Transverse colon (tissue), 4 donors: ENCODE data around the gene KCNJ14. TPM values are rescaled to one million over a fixed set of nuclear protein-coding genes. Genes with fewer than 3 reads are reported as not detected.

Source experiments
- DNase-seq: peaks from one replicate; pipeline ENCODE4 v3.0.0-alpha.2; 2019
- H3K27ac ChIP-seq, 4 donors: fragments of 200-600 bp; sonication (generic); 2 replicates each; pipeline ENCODE4 v1.5.1; 2016 to 2018; ENCODE audit warnings: inconsistent platforms in 4 of 4
- H3K27me3 ChIP-seq: fragments of 200-600 bp; sonication (generic); 2 replicates; pipeline ENCODE4 v1.5.1; 2017; ENCODE audit warnings: inconsistent platforms
- H3K36me3 ChIP-seq, 4 donors: fragments of 200-600 bp; sonication (generic); 2 replicates each; pipeline ENCODE4 v1.5.1; 2017 to 2019; ENCODE audit warnings: inconsistent platforms in 4 of 4
- H3K4me1 ChIP-seq, 4 donors: fragments of 200-600 bp; sonication (generic); 2 replicates each; pipeline ENCODE4 v1.5.1; 2017 to 2020; ENCODE audit warnings: inconsistent platforms in 4 of 4
- H3K4me3 ChIP-seq, 4 donors: fragments of 200-600 bp; sonication (generic); 1 replicate in 1 of 4; 2 replicates in 3 of 4; pipeline versions ENCODE4 v1.5.1 to v1.6.1; 2017 to 2019; ENCODE audit warnings: inconsistent platforms in 4 of 4
- H3K9me3 ChIP-seq, 2 donors: fragments of 200-600 bp; sonication (generic); 2 replicates each; pipeline ENCODE4 v1.5.1; 2017 to 2019; ENCODE audit warnings: inconsistent platforms in 2 of 2
- EP300 ChIP-seq: sonication (generic); formaldehyde crosslinking; IDR thresholded peaks from one replicate; pipeline ENCODE4 v1.6.1; 2017; ENCODE audit warnings: antibody characterized with exemption, low read depth
- POLR2A ChIP-seq: fragments of 450-650 bp; IDR thresholded peaks from one replicate; pipeline ENCODE4 v1.6.1; 2016; ENCODE audit warnings: antibody characterized with exemption, mild to moderate bottlenecking, moderate library complexity
- POLR2AphosphoS5 ChIP-seq, 3 donors: sonication (generic); formaldehyde crosslinking; IDR thresholded peaks; one replicate each; pipeline ENCODE4 v1.6.1; 2016; ENCODE audit warnings: antibody characterized with exemption in 3 of 3
- WGBS, 2 donors: methylation state at CpG; one replicate each; pipeline ENCODE4 v1.1.5; 2018; ENCODE audit warnings: low coverage in 1 of 2; 5-methylcytosine and 5-hydroxymethylcytosine counted together
- in situ Hi-C, 4 donors: fragments of 200-750 bp; cut with MboI; loops; one replicate each; pipeline versions ENCODE4 v1.15.0 to v1.15.1; 2017; ENCODE audit warnings: low sequenced_read_pairs in 3 of 4, low pct_ligation_motif_present in 1 of 4, low pct_unique_long_range_greater_than_20kb in 1 of 4
- intact Hi-C: fragments of 100-400 bp; cut with DNase I; formaldehyde crosslinking; loops from one replicate; pipeline ENCODE4 v1.15.1; 2023; ENCODE audit warnings: low total_unique reads
- total RNA-seq, 4 donors: library from RNA; depleted of rRNA; stranded (reverse); fragments of >200 nt; gene quantifications; one replicate each; pipeline ENCODE4 v1.1.0, GENCODE V29; 2016
- TF ChIP-seq, protein P1 (sequence below), 5 experiments: fragments of 200-600 bp in 3 of 5; fragments of 450-650 bp in 2 of 5; sonication (generic) in 3 of 5; IDR thresholded peaks; 1 replicate in 2 of 5; 2 replicates in 3 of 5; pipeline ENCODE4 v1.5.1; 2016 to 2017; ENCODE audit warnings: antibody characterized with exemption in 5 of 5, inconsistent platforms in 3 of 5, mild to moderate bottlenecking in 2 of 5, moderate library complexity in 1 of 5

The KCNJ14 gene
- total RNA-seq, 4 donors from 2014 or later = 0.41 to 0.64 TPM; not detected in 2

DNA sequence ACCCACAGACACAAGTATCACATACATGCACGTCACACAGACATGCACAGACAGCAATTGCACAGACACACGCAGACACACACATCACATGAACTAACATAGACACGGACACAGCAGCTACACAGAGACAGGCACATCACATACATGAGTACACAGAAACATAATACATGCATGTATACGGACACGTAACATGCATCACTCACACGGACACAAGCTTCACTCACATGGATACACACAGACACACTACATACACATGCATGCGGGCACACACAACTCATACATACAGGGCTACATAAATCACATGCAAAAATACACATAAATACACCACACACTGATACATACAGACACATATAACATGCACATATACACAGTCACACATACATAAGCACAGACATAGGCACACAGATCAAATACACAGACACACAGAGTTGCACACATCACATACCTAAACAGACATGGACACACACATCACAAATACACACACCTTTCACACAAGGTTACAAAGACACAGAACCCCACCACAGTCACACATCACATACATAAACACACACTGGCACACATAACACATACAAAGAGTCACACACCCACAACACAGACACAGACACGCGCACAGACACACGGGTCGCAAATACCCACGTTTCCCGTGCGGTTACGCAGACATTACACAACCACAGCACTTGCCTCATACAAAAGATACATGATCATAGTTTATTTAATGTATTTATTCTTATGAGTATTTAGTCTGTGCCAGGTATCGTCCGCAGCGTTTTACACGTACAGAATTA lies 57.3 kb downstream of the KCNJ14 start:
- Histone ChIP-seq H3K4me3 (no peak overlapping the region), H3K9me3 (no peaks in the 10 kb centered on the region), H3K27ac (no peak overlapping the region), H3K36me3 (no peaks in the 10 kb centered on the region), H3K27me3 (peaks cover 50% of the 10 kb centered on the region), H3K4me1 (peaks cover 0 to 9% (median 4%) of the 10 kb centered on the region in 4 donors)
- 28 to 30% methylated on average over 13 to 19 of the region's 19 CpGs for WGBS, 2 donors
- TF ChIP-seq EP300 (no peak), POLR2AphosphoS5 (IDR thresholded peaks at IDR 0.05) (no peak)
- TF ChIP-seq, protein P1, sequence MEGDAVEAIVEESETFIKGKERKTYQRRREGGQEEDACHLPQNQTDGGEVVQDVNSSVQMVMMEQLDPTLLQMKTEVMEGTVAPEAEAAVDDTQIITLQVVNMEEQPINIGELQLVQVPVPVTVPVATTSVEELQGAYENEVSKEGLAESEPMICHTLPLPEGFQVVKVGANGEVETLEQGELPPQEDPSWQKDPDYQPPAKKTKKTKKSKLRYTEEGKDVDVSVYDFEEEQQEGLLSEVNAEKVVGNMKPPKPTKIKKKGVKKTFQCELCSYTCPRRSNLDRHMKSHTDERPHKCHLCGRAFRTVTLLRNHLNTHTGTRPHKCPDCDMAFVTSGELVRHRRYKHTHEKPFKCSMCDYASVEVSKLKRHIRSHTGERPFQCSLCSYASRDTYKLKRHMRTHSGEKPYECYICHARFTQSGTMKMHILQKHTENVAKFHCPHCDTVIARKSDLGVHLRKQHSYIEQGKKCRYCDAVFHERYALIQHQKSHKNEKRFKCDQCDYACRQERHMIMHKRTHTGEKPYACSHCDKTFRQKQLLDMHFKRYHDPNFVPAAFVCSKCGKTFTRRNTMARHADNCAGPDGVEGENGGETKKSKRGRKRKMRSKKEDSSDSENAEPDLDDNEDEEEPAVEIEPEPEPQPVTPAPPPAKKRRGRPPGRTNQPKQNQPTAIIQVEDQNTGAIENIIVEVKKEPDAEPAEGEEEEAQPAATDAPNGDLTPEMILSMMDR (IDR thresholded peaks at IDR 0.05) = no peak
- in situ Hi-C loops (no loop called here), intact Hi-C loops (no loop called here)
- DNase-seq = no peak

DNA sequence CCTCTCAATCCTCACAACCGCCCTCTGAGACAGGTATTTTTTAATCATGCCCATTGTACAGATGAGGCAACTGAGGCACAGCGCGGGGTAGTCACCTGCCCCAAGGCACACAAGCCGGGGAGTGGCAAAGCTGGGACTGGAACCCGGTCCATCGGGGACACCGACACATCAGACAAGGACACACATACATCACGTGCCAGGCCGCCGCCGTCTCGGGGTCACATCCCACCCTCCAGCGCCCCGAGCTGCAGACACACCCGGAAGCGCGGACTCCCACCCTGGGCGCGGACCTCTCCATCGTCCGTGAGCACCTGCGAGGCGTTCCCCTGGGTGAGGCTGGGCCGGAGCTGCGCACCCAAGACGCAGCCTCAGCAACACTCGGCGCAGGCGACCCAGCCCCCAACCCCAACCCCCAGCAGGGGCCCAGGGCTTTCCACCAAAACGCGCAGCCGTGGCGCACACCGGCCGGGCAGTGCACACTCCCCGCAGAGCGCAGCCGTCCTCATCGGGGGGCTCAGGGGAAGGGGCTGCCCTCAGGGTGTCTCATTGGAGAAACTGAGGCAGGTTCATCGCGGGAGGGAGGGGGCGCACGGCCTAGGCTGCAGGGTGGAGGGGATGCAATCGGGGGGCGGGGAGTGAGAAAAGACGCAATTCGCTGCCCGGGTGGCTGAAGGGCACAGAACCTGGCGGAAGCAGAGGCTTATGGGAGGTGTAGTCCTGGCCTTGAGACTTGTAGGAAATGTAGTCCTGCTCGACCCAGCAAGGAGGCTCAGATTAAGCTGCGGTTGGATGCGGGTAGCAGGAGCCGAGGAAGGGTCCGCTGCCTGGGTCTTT lies 58.1 kb downstream of the KCNJ14 start:
- DNase-seq = peak; percentile 75
- in situ Hi-C loops (no loop called here), intact Hi-C loops (no loop called here)
- H3K36me3 ChIP-seq = no peaks in the 10 kb centered on the region
- no peaks in the 10 kb centered on the region for H3K9me3 ChIP-seq
- peaks cover 0 to 9% (median 4%) of the 10 kb centered on the region in 4 donors for H3K4me1 ChIP-seq
- no peak for TF ChIP-seq POLR2A
- TF ChIP-seq, protein P1 (IDR thresholded peaks at IDR 0.05) = no peak
- TF ChIP-seq EP300 = no peak
- no peak for TF ChIP-seq POLR2AphosphoS5 (IDR thresholded peaks at IDR 0.05)
- peaks cover 57% of the 10 kb centered on the region for H3K27me3 ChIP-seq
- peak overlapping the region in 2 of 4 donors; percentile 18 to 53 for H3K27ac ChIP-seq
- 0 to 4% methylated on average over 1 to 36 of the region's 54 CpGs for WGBS, 2 donors
- H3K4me3 ChIP-seq = peak overlapping the region; percentile 29 to 58 (median 51)

DNA sequence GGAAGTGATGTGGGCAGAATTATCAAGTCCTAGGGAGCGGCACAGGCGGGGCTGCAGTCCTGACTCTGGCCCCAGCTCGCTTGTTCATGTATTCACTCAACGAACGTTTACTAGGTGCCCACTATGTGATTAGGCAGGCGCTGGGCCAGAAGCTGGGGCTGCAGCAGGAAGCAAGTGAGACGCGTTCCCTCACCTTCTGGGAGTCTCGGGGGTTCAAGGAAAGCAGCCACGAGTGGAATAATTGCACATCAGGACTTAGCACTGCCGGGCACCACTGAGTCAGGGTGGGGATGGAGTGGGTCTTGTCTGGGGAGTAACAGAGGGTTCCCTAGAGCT lies 58.7 kb downstream of the KCNJ14 start:
- WGBS, 2 donors = 45 to 52% methylated on average over 2 to 11 of the region's 11 CpGs
- no peak overlapping the region for H3K27ac ChIP-seq
- H3K36me3 ChIP-seq = no peaks in the 10 kb centered on the region
- no peak for DNase-seq
- no peaks in the 10 kb centered on the region for H3K9me3 ChIP-seq
- TF ChIP-seq EP300 = no peak
- no peak for TF ChIP-seq POLR2AphosphoS5 (IDR thresholded peaks at IDR 0.05)
- TF ChIP-seq POLR2A = no peak
- TF ChIP-seq, protein P1 (IDR thresholded peaks at IDR 0.05) = no peak
- peaks cover 61% of the 10 kb centered on the region for H3K27me3 ChIP-seq
- intact Hi-C loops = no loop called here
- in situ Hi-C loops = no loop called here
- H3K4me3 ChIP-seq = no peak overlapping the region
- H3K4me1 ChIP-seq = peaks cover 0 to 9% (median 4%) of the 10 kb centered on the region in 4 donors

DNA sequence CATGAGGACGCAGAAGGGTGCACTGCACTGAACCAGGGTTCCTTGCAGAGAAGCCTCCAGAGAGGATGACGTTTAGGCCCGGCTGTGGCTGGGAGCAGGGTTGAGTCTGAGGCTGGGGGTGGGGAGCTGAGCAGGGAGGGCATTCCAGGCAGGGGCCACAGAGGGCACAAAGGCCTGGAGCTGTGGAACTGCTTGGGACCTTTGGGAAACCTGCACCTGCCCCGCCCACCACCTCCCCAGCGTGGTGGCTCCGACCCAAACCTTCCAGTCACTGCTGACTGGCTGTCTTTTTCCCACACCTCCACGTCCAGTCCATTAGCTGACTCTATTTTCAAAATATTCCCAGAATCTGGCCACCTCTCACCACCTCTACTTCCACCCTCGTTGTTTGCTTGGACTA lies 61.2 kb downstream of the KCNJ14 start:
- H3K4me1 ChIP-seq = peaks cover 0 to 9% (median 3%) of the 10 kb centered on the region in 4 donors
- in situ Hi-C loops (no loop called here), intact Hi-C loops (no loop called here)
- no peak for DNase-seq
- H3K36me3 ChIP-seq = no peaks in the 10 kb centered on the region
- no peak overlapping the region for H3K27ac ChIP-seq
- H3K9me3 ChIP-seq = no peaks in the 10 kb centered on the region
- no peak overlapping the region for H3K4me3 ChIP-seq
- no peak for TF ChIP-seq EP300
- no peak for TF ChIP-seq POLR2A
- TF ChIP-seq, protein P1 (IDR thresholded peaks at IDR 0.05) = no peak
- no peak for TF ChIP-seq POLR2AphosphoS5 (IDR thresholded peaks at IDR 0.05)
- H3K27me3 ChIP-seq = peaks cover 67% of the 10 kb centered on the region
- WGBS, 2 donors = 52 to 83% methylated on average over 1 to 8 of the region's 8 CpGs
